ENCODE results near the gene CAPN1.
A peak's percentile ranks its signal among the peaks of the same experiment; 100 is the strongest.

Gene CAPN1

GRCh38 chr11:65204143-65204542, 22.4 kb downstream of the CAPN1 start:
- no peak for DNase-seq

DNA sequence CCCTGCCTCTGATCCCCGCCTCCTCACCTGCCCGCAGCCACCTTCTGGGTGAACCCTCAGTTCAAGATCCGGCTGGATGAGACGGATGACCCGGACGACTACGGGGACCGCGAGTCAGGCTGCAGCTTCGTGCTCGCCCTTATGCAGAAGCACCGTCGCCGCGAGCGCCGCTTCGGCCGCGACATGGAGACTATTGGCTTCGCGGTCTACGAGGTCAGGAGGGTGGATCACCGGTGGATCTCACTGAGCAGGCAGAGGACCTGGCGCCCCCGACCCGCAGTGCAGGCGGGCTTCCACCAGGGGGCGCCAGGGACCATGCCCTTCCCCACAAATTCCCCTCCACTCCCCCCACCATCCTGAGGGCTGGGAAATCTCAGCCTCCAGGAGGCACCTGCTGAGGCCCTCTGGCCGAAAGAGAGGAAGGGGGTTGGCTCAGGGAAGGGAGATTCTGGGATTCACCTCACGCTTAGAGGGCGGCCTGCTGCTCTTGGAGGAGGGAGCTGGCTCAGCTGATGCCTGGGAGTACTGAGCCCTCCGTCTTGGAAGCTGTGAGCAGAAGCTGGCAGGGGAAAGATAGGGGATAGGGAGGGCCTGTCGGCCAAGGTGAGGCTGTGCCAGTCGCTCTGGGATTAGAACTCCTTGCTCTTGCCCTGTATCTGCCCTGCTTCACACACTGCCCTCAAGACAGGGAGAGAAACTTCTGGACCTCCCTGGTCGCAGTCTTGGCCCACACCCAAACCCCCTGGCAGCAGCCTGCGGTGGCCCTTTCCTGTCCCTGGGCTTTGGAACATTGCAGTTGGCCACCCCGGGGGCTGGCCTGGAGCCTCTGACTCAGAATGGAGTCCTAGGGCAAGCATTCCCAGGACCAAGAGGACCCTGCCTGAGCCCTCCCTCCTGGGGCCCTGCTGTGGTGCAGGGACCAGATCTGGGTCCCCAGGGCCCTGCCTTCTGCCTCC, 23.2 kb downstream of the CAPN1 start:
- DNase-seq: peak; percentile 1

- DNase-seq: no peak
Observed at GRCh38 chr11:65205602-65205967, 23.9 kb downstream of the CAPN1 start.

DNA sequence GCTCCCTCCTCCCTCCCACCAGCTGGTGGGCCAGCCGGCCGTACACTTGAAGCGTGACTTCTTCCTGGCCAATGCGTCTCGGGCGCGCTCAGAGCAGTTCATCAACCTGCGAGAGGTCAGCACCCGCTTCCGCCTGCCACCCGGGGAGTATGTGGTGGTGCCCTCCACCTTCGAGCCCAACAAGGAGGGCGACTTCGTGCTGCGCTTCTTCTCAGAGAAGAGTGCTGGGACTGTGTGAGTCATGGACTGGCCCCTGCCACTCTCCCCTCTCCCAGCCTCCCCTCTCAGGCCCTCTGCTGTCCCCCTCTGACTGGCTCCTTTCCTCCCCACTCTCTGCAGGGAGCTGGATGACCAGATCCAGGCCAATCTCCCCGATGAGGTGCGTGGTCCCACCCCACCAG, 24.7 kb downstream of the CAPN1 start:
- no peak for DNase-seq

DNA sequence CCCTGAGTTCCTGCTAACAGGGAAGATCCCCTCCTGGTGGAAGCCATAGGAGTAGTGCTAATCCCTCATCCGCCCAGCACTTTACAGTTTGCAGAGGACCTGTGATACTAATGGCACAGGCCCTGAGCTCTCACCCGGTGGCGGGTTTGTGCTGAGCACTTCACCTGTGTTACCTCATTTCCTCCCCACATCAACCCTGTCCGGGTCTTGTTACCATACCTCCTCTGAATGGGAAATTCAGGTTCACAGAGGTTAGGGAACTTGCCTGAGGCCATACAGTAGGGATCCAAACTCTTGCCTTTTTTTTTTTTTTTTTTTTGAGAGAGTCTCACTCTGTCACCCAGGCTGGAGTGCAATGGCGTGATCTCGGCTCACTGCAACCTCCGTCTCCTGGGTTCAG, 25.2 kb downstream of the CAPN1 start:
- no peak for DNase-seq

DNA sequence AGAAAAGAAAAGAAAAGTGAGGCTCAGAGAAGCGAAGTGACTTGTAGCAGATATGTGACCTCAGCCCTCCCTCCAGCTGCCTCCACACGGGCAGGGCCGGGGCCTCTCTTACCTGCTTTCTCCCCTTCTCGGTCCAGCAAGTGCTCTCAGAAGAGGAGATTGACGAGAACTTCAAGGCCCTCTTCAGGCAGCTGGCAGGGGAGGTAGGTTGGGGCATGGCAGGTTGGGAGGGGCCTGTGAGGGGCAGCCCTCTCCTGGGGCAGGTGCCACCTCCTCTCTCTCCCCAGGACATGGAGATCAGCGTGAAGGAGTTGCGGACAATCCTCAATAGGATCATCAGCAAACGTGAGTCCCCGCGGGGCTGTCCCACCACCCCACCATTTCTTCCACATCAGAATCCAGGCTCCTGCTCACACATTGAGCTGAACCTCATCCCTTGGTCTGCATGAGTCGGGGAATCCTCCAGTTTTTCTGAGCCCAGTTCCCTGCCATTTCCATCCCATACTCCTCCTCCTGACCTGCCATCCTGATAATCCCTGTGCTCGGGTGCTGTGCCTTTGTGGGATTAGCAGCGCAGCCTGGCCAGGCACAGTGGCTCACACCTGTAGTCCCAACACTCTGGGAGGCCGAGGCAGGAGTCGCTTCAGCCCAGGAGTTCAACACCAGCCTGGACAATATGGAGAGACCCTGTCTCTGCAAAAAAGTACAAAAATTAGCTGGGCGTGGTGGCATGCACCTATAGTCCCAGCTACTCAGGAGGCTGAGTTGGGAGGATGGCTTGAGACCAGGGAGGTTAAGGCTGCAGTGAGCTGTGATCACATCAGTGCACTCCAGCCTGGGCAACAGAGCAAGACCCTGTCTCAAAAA, 26.4 kb downstream of the CAPN1 start:
- DNase-seq: no peak

GRCh38 chr11:65208785-65209710, 27.3 kb downstream of the CAPN1 start:
- DNase-seq: no peak

DNA sequence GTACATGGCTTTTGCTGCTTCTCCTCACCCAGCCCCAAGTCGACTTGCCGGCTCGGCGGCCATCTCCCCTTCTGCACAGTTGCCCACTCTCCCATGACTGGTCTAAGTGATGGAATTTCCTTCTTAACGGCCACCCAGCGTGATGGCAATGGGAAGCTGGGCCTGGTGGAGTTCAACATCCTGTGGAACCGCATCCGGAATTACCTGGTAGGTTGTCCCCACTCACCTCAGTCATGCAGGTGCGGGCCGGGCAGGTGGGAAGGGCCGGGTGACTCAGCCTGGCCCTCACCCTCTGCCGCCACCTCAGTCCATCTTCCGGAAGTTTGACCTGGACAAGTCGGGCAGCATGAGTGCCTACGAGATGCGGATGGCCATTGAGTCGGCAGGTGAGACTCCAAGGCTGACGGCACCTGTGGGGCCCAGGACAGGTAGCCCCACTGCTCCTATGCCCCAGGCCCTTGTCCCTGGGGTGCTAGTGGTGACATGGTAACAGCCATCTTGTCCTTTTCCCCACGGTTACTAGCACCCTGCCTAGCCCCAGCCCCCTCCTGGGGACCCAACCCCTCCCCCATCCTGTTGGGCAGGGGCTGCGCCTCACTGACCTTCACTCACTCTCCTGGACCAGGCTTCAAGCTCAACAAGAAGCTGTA, 28.1 kb downstream of the CAPN1 start:
- no peak for DNase-seq

DNA sequence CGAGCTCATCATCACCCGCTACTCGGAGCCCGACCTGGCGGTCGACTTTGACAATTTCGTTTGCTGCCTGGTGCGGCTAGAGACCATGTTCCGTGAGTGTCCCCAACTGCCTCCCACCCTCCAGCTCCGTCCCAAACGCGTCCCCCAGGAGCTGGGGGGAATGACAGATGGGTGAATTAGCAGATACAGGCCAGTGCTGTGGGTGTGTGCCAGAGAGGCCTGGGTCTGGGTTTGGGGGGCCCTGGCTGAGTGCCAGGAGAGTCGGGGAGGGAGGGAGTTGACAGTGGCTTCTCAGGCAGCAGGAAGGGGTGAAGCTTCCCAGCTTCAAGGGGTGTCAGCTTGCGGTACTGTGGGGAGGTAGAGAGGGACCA, 28.6 kb downstream of the CAPN1 start:
- DNase-seq: no peak

GRCh38 chr11:65210748-65211147, 29.0 kb downstream of the CAPN1 start:
- no peak for DNase-seq

- peak; percentile 16 for DNase-seq
Observed at GRCh38 chr11:65211293-65212105, 29.8 kb downstream of the CAPN1 start.

DNA sequence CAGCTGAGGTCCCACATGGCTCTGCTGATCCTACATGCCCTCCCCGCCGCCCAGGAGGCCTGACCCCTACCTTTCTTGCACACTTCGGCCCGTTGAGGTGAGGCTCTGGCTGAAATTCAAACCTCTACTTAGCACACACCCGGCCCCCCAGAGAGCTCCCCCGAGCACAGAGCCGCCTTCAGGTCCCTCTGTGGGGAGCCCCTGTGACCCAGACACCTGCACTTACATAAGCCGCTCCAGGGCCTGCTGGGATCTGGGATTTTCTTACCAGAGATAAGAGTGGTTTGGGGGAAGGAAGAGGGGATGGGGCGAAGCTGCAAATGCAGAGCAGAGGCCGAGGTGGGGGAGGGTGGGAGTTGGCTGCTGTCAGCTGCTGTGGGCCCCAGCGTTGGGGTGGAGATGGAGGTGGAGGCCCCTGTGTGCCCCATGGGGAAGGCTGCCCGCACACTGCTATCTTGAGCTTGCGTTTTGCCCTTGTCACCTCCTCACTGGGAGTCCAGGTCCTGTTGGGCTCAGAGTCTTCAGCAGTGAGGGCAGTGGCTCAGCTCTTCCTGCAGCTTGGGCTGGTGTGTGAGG, 30.6 kb downstream of the CAPN1 start:
- no peak for DNase-seq

DNA sequence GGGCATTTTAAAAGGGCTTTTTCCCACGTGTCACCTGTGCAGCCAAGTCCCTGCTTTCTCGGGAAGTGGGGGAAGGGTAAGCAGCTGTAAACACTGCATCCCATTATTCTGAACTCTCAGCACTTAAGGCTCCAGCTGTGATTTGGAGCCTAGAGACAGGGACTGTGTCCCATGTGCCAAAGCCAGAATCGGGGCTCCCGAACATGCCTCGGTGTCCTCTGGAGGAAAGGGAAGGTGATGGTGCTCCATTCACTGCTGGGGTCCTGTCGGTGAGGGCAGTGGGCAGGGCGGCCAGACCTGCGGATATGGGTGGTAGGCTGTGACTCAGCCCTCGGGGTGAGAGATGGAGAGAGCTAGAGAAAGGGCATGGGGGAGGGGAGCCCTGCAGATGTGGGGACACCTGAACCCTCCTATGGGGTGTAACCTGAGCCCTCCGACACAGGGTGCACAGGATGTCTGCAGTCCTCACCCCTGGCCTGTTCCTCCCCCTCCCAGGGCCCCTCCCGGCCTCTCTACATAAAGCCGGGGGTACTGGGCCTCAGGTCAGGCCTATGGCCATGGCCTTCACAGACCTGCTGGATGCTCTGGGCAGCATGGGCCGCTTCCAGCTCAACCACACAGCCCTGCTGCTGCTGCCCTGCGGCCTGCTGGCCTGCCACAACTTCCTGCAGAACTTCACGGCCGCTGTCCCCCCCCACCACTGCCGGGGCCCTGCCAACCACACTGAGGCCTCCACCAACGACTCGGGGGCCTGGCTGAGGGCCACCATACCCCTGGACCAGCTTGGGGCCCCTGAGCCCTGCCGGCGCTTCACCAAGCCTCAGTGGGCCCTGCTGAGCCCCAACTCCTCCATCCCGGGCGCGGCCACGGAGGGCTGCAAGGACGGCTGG, 31.8 kb downstream of the CAPN1 start:
- DNase-seq: no peak

DNA sequence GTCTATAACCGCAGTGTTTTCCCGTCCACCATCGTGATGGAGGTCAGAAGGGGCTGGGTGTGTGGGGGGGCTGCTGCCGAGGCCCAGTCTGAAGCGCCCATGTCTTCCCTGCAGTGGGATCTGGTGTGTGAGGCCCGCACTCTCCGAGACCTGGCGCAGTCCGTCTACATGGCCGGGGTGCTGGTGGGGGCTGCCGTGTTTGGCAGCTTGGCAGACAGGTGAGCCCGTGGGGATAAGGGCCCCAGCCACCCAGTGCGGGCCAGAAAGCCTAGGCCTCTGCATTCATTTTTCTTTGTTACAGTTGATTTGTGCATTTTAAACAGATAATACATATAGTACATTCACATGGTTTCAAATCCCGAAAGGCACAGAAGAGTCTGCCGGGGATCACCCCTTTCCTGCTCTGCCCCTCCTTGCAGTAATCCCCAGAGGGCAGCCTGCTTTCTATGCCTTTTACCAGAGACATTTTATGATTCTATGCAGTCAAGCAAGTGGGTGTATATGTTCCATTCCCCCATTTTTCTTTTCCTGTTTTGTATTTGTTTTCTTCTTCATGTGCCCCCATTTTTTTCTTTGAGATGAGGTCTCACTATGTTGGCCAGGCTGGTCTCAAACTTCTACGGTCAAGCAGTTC, 32.6 kb downstream of the CAPN1 start:
- DNase-seq: no peak

DNA sequence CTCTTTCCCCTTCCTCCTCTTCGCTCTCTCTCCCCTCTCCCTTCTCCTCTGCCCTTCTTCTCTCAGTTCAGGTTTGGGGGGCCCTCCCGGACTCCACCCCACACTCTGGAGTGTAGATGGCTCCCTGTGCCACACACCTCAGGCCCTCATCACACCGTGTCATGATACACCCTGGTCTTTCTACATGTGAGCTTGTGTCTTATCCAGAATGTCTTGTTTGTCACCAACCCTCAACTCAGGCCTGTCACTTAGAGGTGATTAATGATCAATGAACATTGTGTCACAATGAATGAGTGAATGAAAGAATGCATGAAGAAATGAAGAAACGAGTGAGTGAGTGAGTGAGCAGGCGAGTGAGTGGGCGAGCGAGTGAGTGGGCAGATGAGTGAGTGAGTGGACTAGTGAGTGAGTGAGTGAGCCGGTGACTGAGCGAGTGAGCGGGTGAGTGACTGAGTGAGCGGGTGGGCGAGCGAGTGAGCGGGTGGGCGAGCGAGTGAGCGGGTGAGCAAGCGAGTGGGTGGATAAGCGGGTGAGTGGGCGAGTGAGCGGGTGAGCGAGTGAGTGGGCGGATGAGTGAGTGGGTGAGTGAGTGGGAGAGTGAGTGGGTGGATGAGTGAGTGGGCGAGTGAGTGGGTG, 33.8 kb downstream of the CAPN1 start:
- DNase-seq: no peak

GRCh38 chr11:65216830-65217229, 35.1 kb downstream of the CAPN1 start:
- DNase-seq: no peak

- no peak for DNase-seq
Observed at GRCh38 chr11:65217441-65218423, 36.0 kb downstream of the CAPN1 start.

GRCh38 chr11:65218446-65218845, 36.7 kb downstream of the CAPN1 start:
- DNase-seq: no peak

Measured in NCI-H2227 treated with DMSO at 0.1 percent for 48 hours (cell line).